Stimulated activated CD4-positive, alpha-beta T cell treated with anti-CD3 and anti-CD28 coated beads, Interleukin-12 subunit alpha, Interleukin-12 subunit beta, amount 100 ng/mL, for 48 hours (primary cell): ENCODE data around the gene THEM5.
"Not testable (repeated sequence)": the region's sequence is repeated elsewhere in the genome, so short reads cannot be mapped to it uniquely, and the experiment has no call there.

Experiments
- DNase-seq, 3 donors: peaks; one replicate each; pipeline ENCODE4 v3.0.0-alpha.2; 2020; ENCODE audit warnings: low read depth in 2 of 3, low spot score in 1 of 3

Gene THEM5

GRCh38 chr1:151853411-151853943 is at the start of gene THEM5:
THEM5 (minus strand) TSS chr1:151853712; CDS start chr1:151853565, 147 bp downstream.
- no peak for DNase-seq

GRCh38 chr1:151902858-151903257 is 49.3 kb upstream of the THEM5 start:
- no peak for DNase-seq

DNA sequence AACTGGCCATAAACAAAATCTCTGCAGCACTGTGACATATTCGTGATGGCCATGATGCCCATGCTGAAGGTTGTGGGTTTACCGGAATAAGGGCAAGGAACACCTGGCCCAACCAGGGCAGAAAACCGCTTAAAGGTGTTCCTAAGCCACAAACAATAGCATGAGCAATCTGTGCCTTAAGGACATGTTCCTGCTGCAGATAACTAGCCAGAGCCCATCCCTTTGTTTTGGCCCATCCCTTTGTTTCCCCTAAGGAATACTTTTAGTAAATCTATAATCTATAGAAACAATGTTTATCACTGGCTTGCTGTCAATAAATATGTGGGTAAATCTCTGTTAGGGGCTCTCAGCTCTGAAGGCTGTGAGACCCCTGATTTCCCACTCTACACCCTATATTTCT is 47.3 kb upstream of the THEM5 start:
- not testable (repeated sequence) for DNase-seq

DNA sequence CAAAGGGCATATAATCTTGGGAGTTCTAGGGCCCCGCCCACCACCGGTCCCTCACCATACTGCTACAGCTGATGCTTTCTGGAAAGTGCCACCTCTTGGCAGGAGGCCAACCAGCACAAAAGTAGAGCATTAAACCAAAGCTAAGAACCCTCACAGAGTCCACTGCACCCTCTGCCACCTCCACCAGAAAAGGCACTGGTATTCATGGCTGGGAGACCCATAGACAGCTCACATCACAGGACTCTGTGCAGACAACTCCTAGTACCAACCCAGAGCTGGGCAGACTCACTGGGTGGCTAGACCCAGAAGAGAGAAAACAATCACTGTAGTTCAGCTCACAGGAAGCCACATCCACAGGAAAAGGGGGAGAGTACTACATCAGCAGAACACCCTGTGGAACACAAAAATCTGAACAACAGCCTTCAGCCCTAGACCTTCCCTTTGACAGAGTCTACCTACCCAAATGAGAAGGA is 45.0 kb upstream of the THEM5 start:
- DNase-seq, result peak in 1 of 3 donors; percentile 10

- DNase-seq, result no peak
These were observed 44.5 kb upstream of the THEM5 start for GRCh38 chr1:151897991-151898431.

DNA sequence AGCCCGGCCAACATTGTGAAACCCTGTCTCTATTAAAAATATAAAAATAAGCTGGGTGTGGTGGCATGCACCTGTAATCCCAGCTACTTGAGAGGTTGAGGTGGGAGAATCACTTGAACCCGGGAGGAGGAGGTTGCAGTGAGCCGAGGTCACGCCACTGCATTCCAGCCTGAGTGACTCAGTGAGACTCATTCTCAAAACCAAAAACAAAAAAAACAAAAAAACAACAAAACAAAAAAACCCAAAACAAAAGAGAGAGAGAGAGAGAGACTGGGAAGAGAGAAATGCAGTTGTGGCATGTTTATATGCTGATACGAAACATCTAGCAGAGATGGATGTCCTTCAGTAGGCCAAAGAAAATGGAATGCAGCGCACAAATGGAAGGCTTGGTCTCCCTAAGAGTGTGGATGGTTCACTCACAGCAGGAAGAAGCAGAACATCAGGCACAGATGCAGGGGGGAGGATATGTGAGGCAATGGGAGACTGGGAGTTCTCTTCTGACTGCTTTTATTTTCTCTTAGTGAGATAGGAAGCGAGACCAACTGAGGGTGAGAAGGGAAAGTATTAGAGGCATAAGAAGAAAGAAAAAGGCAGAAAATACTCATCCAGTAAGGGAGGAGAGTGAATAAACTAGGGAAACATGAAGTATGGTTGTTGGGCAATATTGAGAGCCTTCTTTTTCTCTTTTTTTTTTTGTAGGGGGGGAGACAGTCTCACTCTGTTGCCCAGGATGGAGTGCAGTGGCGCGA is 39.8 kb upstream of the THEM5 start:
- no peak for DNase-seq

DNA sequence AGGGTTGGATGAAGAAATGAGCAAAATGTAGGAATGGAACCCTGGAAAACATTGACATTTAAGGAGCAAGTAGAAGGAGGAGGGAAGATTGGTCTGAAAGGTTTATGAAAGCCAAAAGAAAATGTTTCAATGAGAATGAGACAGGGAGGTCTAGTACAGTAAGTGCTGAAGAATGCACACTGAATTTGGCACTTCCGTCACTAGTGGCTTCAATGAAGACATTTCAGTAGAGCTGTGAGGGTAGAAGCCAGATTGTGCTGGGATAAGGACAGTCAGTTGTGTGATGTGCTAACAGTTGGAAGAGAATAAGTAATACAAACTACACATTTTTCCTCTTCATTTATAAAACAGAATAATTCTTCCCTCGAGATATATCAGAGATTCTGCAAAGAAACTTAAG is 38.7 kb upstream of the THEM5 start:
- no peak for DNase-seq

DNA sequence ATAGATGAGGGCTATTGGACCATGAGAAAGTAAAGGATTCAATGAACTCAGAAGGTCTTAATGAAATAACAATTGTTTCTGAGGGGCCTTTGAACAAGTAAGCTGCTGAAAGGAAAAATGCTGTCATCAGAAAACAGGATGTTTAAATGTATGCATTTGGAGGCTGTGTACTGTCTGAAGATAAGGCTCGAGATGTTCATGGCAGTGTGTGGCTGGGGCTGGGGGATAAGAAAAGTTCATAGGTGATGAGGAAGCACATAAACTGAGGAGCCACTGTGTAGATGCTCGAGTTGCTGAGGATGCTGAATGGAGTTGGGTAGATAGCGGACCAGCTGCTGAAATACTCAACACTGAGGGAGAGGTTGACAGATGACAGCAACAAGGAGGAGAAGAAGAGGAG is 38.0 kb upstream of the THEM5 start:
- DNase-seq, result no peak

GRCh38 chr1:151888972-151889570 is 35.6 kb upstream of the THEM5 start:
- no peak for DNase-seq

DNA sequence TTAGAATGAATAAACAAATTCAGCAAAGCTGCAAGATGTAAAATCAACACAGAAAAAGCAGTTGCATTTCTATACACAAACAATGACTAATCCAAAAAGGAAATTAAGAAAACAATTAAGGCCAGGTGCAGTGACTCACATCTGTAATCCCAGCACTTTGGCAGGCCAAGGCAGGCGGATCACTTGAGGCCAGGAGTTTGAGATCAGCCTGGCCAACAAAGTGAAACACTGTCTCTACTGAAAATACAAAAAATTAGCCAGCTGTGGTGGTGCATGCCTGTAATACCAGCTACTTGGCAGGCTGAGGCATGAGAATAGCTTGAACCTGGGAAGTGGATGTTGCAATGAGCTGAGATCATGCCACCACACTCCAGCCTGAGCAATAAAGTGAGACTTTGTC is 33.5 kb upstream of the THEM5 start:
- no peak for DNase-seq

DNA sequence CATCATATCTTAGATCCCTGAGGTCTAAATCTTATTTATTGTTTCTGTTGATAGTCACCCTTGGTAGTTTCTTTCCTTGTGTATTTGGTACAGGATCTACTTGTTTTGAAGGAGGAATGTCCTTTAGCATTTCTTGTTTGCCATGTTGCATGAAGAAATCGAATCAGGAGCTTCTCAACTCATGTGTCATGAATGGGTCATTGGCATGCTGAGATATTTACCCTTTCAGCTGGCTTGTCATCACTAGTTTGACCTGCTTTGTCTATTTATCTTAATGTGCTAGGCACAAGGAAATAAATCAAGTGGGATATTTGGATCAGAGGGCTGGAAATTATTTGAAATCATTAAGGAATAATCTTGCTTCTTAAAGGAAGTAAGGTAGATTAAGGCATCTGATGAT is 32.0 kb upstream of the THEM5 start:
- no peak for DNase-seq

- not testable (repeated sequence) for DNase-seq
These were observed 31.4 kb upstream of the THEM5 start for GRCh38 chr1:151884879-151885278.

DNA sequence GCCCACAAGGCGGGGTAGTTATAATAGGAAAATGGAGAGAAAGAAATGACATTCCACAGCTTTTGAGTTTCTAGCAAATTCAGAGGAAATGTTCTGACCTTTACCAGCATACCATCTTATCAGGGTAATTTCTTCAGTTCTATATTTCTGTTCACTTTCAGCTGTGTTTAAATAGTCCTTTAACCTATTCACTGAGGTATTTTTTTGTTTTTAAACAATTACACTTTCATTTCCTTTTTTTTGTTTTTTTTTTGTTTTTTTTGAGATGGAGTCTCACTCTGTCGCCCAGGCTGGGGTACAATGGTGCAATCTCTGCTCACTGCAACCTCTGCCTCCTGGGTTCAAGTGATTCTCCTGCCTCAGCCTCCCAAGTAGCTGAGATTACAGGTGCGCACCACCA is 30.9 kb upstream of the THEM5 start:
- not testable (repeated sequence) for DNase-seq

DNA sequence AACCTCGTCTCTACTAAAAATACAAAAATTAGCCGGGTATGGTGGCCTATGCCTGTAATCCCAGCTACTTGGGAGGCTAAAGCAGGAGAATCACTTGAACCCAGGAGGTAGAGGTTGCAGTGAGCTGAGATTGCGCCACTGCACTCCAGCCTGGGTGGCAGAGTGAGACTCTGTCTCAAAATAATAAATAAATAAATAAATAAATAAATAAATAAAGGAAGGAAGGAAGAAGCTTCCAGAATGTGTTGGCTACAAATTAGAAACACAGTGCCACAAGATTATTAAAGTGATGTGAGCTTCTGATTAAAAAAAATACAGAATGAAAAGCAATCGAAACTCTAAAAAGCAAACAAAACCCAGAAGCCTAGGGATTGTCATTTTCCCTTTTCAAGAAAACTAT is 30.4 kb upstream of the THEM5 start:
- not testable (repeated sequence) for DNase-seq

- not testable (repeated sequence) for DNase-seq
These were observed 29.4 kb upstream of the THEM5 start for GRCh38 chr1:151882918-151883317.

DNA sequence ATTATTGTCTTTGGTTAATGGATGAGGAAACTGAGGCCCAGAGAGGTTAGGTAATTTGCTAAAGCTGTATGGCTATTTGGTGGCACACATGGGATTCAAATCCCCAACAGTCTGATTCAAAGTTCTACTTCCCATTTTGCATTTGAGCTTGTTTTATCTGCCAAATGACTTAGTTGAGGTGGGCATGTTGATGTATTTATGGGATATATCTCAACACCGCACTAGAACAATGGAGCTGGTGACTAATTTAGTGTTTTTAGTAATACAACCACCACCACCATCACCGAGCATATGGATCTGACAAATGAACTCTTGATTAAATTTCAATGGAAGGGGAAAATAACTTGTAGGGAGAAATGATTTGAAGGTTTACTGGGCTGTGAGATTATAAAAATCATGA is 29.0 kb upstream of the THEM5 start:
- DNase-seq, result no peak

GRCh38 chr1:151881479-151881878 is 28.0 kb upstream of the THEM5 start:
- DNase-seq, result no peak

DNA sequence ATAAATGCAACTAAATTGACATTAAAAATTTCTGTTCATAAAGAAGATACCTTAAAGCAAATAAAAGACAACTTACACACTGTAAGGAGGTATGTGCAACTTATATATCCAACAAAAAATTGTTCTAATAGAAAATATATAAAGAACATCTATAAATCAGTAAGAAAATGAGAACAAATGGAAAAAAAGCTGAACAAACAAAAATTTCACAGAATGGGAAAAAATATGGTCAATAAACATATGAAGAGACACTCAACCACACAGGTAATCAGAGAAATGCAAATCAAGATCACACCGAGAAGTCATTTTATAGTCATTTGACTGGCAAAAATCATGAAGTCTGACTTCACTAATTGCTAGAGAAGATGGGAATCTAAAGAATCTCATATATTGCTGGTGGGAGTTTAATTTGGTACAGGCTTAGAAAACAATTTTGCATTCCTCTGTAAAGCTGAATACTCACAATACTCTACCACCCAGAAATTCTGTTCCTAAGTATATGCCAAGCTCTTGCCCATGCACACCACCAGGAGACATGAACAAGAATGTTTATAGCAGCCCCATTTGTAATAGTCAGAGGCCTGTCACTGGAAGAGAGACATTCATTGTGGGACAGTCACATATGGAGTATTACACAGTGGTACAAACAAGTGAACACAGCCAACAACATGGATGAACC is 22.0 kb upstream of the THEM5 start:
- DNase-seq, result no peak

DNA sequence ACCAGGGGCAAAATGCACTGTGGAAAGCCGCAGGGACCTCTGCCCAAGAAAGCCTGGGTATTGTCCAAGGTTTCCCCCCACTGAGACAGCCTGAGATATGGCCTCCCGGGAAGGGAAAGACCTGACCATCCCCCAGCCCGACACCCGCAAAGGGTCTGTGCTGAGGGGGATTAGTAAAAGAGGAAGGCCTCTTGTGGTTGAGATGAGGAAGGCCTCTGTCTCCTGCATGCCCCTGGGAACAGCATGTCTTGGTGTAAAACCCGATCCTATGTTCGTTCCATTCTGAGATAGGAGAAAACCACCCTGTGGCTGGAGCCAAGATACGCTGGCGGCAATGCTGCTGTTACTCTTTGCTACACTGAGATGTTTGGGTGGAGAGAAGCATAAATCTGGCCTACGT is 19.3 kb upstream of the THEM5 start:
- DNase-seq, result not testable (repeated sequence)

DNA sequence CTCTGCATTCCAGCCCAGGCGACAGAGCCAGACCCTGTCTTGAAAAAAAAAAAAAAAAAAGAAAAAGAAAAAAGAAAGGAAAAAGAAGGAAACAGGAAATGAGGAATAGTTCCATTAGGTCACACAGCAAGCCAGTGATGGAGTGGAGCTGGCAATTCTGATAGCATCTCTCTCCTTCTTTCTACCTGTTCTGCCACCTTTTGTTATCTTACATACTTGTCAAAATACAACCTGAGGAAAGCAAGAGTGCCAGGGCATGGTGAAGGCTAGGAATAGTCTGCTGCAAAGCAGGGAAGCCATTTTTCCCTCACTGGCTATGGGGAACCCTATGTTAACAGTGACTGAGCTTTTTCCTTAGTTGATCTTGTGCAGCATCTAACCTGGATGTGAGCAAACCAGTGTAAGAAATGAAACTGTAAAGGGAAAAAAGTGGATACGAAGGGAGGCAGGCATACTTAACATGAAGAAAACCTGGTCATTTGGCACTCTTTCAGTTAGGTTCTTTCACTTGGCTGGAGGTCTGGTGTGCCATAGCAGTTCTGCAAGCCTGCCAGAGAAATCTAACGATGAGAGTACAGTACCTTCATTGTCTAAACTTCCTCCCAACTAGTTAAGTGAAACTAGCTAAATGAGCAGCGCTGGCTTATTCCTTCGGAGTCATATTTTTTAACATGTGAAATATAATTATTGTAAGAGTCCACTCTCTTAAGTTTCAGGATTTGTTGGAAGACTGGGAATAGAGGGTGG is 17.9 kb upstream of the THEM5 start:
- DNase-seq, result no peak

DNA sequence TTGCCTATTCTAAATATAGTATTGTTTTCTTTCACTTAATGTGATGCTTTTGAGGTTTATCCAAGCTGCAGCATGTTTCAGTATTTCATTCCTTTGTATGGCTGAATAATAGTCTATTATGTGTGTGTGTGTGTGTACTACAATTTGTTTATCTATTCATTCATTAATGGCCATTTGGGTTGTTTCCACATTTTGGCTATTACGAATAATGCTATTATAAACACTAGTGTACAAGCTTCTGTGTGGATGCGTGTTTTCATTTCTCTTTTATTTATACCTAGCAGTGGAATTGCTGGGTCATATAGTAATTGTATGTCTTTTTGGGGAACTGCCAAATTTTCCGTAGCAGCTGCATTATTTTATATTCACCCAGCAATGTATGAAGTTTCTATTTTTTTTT is 15.0 kb upstream of the THEM5 start:
- DNase-seq, result no peak
